GM21447 (cell line): Measurements from ENCODE around the gene MPND.

ENCODE experiments used
- ATAC-seq: cut with Tn5 transposase; IDR thresholded peaks from one replicate; pipeline ENCODE4 v1.9.1; 2021; ENCODE audit not compliant: unreplicated experiment

Gene MPND

GRCh38 chr19:4363571-4364304, 20.4 kb downstream of the MPND start:
- ATAC-seq = no peak

GRCh38 chr19:4365341-4365740, 22.0 kb downstream of the MPND start:
- no peak for ATAC-seq

- no peak for ATAC-seq
These were observed 22.7 kb downstream of the MPND start for GRCh38 chr19:4365791-4366665.

- no peak for ATAC-seq
These were observed 23.4 kb downstream of the MPND start for GRCh38 chr19:4366666-4367335.

GRCh38 chr19:4367336-4367723, 24.0 kb downstream of the MPND start:
- no peak for ATAC-seq

GRCh38 chr19:4367781-4368127, 24.4 kb downstream of the MPND start:
- no peak for ATAC-seq

GRCh38 chr19:4368128-4368820, 24.9 kb downstream of the MPND start:
- no peak for ATAC-seq

GRCh38 chr19:4369109-4369887, 25.9 kb downstream of the MPND start:
- peak; percentile 53 for ATAC-seq

- ATAC-seq = peak; percentile 31
These were observed 26.5 kb downstream of the MPND start for GRCh38 chr19:4369888-4370260.

- ATAC-seq = no peak
These were observed 27.2 kb downstream of the MPND start for GRCh38 chr19:4370418-4371041.

GRCh38 chr19:4371247-4372164, 28.1 kb downstream of the MPND start:
- no peak for ATAC-seq

- ATAC-seq = no peak
These were observed 29.0 kb downstream of the MPND start for GRCh38 chr19:4372165-4373012.

- no peak for ATAC-seq
These were observed 29.6 kb downstream of the MPND start for GRCh38 chr19:4373013-4373367.

- ATAC-seq = no peak
These were observed 30.5 kb downstream of the MPND start for GRCh38 chr19:4373601-4374497.

GRCh38 chr19:4374498-4375163, 31.3 kb downstream of the MPND start:
- ATAC-seq = no peak

GRCh38 chr19:4375164-4376027, 32.0 kb downstream of the MPND start:
- ATAC-seq = no peak
